GM18520 (cell line): ENCODE measurements around the gene DNAJC5G.
"Not testable (repeated sequence)": the region's sequence is repeated elsewhere in the genome, so short reads cannot be mapped to it uniquely, and the experiment has no call there.

Experiments used
- ATAC-seq: cut with Tn5 transposase; IDR thresholded peaks from one replicate; pipeline ENCODE4 v1.9.1; 2021; ENCODE audit not compliant: unreplicated experiment

The DNAJC5G gene

GRCh38 chr2:27280826-27281225 lies 5.6 kb downstream of the DNAJC5G start:
- ATAC-seq: no peak

GRCh38 chr2:27281442-27281841 lies 6.2 kb downstream of the DNAJC5G start:
- no peak for ATAC-seq

GRCh38 chr2:27281855-27282559 lies 6.8 kb downstream of the DNAJC5G start, which contains the start of gene TRIM54:
TRIM54 (plus strand) TSS chr2:27282429; CDS start chr2:27282732, 303 bp downstream.
- ATAC-seq: no peak

GRCh38 chr2:27282892-27283291 lies 7.7 kb downstream of the DNAJC5G start:
- no peak for ATAC-seq

GRCh38 chr2:27284996-27285395 lies 9.8 kb downstream of the DNAJC5G start:
- no peak for ATAC-seq

- no peak for ATAC-seq
Measured at GRCh38 chr2:27285481-27285880, 10.2 kb downstream of the DNAJC5G start.

GRCh38 chr2:27288610-27289009 lies 13.4 kb downstream of the DNAJC5G start:
- no peak for ATAC-seq

- ATAC-seq: no peak
Measured at GRCh38 chr2:27290549-27290948, 15.3 kb downstream of the DNAJC5G start.

GRCh38 chr2:27291865-27292264 lies 16.6 kb downstream of the DNAJC5G start:
- no peak for ATAC-seq

GRCh38 chr2:27294928-27295327 lies 19.7 kb downstream of the DNAJC5G start:
- no peak for ATAC-seq

GRCh38 chr2:27296481-27296880 lies 21.2 kb downstream of the DNAJC5G start:
- ATAC-seq: no peak

GRCh38 chr2:27297195-27297594 lies 22.0 kb downstream of the DNAJC5G start:
- ATAC-seq: no peak

- ATAC-seq: no peak
Measured at GRCh38 chr2:27298391-27299080, 23.3 kb downstream of the DNAJC5G start.

GRCh38 chr2:27300606-27301005 lies 25.4 kb downstream of the DNAJC5G start:
- not testable (repeated sequence) for ATAC-seq

- ATAC-seq: no peak
Measured at GRCh38 chr2:27303093-27304025, 28.1 kb downstream of the DNAJC5G start.

GRCh38 chr2:27304488-27305240 lies 29.4 kb downstream of the DNAJC5G start:
- ATAC-seq: no peak

- ATAC-seq: no peak
Measured at GRCh38 chr2:27305516-27305915, 30.3 kb downstream of the DNAJC5G start.

GRCh38 chr2:27306136-27306535 lies 30.9 kb downstream of the DNAJC5G start:
- no peak for ATAC-seq

- ATAC-seq: no peak
Measured at GRCh38 chr2:27306573-27307286, 31.5 kb downstream of the DNAJC5G start.

GRCh38 chr2:27307287-27307544 lies 32.0 kb downstream of the DNAJC5G start:
- ATAC-seq: no peak
